DMS 273 treated with DMSO at 0.1 percent for 48 hours (cell line): ENCODE results near the gene PADI4.

Experiments used
- DNase-seq: peaks from one replicate; lab custom pipeline; 2025; lab: John Stamatoyannopoulos, UW

PADI4 gene

GRCh38 chr1:17286646-17287045 lies 21.4 kb upstream of the PADI4 start:
- no peak for DNase-seq

- DNase-seq, result no peak
Observed at GRCh38 chr1:17287130-17287776, 20.7 kb upstream of the PADI4 start.

GRCh38 chr1:17289721-17290120 lies 18.3 kb upstream of the PADI4 start:
- no peak for DNase-seq

- DNase-seq, result no peak
Observed at GRCh38 chr1:17290553-17290952, 17.4 kb upstream of the PADI4 start.

- DNase-seq, result no peak
Observed at GRCh38 chr1:17292299-17293160, 15.5 kb upstream of the PADI4 start.

GRCh38 chr1:17293681-17294425 lies 14.1 kb upstream of the PADI4 start:
- no peak for DNase-seq

- DNase-seq, result no peak
Observed at GRCh38 chr1:17295292-17295691, 12.7 kb upstream of the PADI4 start.

GRCh38 chr1:17296086-17296485 lies 11.9 kb upstream of the PADI4 start:
- no peak for DNase-seq

- no peak for DNase-seq
Observed at GRCh38 chr1:17297991-17298390, 10.0 kb upstream of the PADI4 start.

- DNase-seq, result peak; percentile 11
Observed at GRCh38 chr1:17301767-17302166, 6.2 kb upstream of the PADI4 start.

GRCh38 chr1:17304151-17304825 lies 3.7 kb upstream of the PADI4 start:
- DNase-seq, result no peak

GRCh38 chr1:17304826-17305175 lies 3.2 kb upstream of the PADI4 start:
- no peak for DNase-seq

- DNase-seq, result no peak
Observed at GRCh38 chr1:17305576-17306095, 2.4 kb upstream of the PADI4 start.

- no peak for DNase-seq
Observed at GRCh38 chr1:17306407-17306806, 1.6 kb upstream of the PADI4 start.

- no peak for DNase-seq
Observed at GRCh38 chr1:17306921-17307320, 1.1 kb upstream of the PADI4 start.

- no peak for DNase-seq
Observed at GRCh38 chr1:17307329-17307728, 668 bp upstream of the PADI4 start.

- DNase-seq, result no peak
Observed at GRCh38 chr1:17308593-17308992, 596 bp downstream of the PADI4 start.

- no peak for DNase-seq
Observed at GRCh38 chr1:17309426-17310067, 1.6 kb downstream of the PADI4 start.

GRCh38 chr1:17310068-17310640 lies 2.2 kb downstream of the PADI4 start:
- no peak for DNase-seq

- DNase-seq, result no peak
Observed at GRCh38 chr1:17313530-17314309, 5.7 kb downstream of the PADI4 start.
